Umbilical cord (tissue), 2 donors: ENCODE data around the gene CDH23. TPM values are rescaled to one million over a fixed set of nuclear protein-coding genes. Genes with fewer than 3 reads are reported as not detected.

ENCODE experiments used
- DNase-seq: peaks from one replicate; pipeline ENCODE4 v3.0.0-alpha.2; 2015; ENCODE audit warnings: low spot score
- total RNA-seq: library from RNA; depleted of rRNA; stranded (reverse); fragments of >200 nt; gene quantifications from one replicate; pipeline ENCODE4 v1.2.3, GENCODE V29; 2014; ENCODE audit warnings: low replicate concordance; ENCODE audit not compliant: insufficient read depth

Gene CDH23
- total RNA-seq, 1 donor from 2014 or later: 7.0 TPM

DNA sequence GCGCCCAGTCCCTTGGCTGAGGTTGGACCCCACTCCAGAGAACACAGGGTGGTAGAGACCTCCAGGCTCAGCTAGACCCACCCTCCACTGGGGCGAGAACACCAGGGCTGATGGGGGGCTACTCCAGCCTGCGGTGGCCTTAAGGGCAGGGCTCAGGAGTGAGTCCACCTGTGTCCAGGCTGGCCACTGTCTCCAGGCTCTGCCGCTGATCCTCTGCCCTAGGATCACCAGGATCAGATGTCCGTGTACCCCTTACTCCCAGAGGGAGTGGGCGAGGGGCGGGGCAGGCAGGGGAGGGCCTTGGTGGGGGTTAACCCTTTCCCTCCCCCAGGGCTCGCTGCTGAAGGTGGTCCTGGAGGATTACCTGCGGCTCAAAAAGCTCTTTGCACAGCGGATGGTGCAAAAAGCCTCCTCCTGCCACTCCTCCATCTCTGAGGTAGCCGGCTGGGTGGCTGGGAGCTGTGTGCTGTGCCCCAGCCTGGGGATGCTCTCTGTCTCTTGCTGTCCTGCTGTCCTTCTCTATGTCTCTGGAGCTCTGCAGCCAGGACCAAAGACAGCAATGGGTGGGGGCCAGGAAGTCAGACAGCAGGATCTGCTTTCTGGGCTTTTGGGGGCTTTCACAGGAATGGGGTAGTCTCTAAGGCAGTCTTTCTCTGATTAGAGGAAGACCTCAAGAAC lies 416.3 kb downstream of the CDH23 start:
- no peak for DNase-seq

- no peak for DNase-seq
These were observed 418.2 kb downstream of the CDH23 start for GRCh38 chr10:71814922-71815411.

- no peak for DNase-seq
These were observed 418.9 kb downstream of the CDH23 start for GRCh38 chr10:71815515-71816130.

GRCh38 chr10:71816421-71816851 lies 419.7 kb downstream of the CDH23 start:
- DNase-seq: no peak

- DNase-seq: no peak
These were observed 420.4 kb downstream of the CDH23 start for GRCh38 chr10:71816936-71817618.

GRCh38 chr10:71817831-71818655 lies 421.3 kb downstream of the CDH23 start:
- no peak for DNase-seq

- DNase-seq: no peak
These were observed 422.0 kb downstream of the CDH23 start for GRCh38 chr10:71818674-71819260.

- DNase-seq: no peak
These were observed 422.7 kb downstream of the CDH23 start for GRCh38 chr10:71819441-71819861.

DNA sequence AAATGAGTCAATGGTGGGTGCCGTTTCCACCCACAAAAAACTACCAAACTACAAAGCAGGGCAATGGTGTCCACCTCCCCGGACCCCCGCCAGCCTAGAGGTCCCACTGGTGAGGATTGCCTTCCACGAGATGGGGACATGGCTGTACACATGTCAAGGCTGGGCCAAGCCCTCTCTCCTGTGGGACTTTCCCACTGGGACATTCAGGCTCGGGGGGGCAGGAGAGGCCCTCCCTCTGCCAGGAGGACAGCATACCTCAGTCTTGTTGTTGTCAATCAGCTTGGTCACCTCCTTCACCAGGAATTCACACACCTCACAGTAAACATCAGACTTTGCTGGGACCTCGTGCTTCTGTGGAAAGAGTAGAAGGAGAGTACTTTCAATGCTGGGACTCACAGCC lies 423.3 kb downstream of the CDH23 start:
- no peak for DNase-seq

DNA sequence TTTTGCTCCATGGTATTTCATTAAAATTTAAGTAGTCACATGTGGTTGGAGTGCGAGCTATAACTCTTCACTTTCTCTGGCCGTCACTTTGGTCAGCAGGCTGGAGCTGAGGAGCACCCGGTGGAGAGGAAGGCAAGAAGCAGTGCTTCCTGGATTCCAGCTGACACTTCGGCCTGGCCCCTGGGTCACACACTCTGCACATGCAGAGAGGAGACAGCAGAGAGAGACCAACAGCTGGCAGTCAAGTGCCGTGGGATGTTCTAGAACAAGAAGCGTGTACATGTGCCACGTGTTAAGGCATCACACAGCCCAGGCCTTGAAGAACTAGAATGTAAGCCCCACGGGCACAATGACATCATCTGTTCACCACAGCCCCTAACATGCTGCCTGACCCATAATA lies 424.2 kb downstream of the CDH23 start:
- DNase-seq: no peak

DNA sequence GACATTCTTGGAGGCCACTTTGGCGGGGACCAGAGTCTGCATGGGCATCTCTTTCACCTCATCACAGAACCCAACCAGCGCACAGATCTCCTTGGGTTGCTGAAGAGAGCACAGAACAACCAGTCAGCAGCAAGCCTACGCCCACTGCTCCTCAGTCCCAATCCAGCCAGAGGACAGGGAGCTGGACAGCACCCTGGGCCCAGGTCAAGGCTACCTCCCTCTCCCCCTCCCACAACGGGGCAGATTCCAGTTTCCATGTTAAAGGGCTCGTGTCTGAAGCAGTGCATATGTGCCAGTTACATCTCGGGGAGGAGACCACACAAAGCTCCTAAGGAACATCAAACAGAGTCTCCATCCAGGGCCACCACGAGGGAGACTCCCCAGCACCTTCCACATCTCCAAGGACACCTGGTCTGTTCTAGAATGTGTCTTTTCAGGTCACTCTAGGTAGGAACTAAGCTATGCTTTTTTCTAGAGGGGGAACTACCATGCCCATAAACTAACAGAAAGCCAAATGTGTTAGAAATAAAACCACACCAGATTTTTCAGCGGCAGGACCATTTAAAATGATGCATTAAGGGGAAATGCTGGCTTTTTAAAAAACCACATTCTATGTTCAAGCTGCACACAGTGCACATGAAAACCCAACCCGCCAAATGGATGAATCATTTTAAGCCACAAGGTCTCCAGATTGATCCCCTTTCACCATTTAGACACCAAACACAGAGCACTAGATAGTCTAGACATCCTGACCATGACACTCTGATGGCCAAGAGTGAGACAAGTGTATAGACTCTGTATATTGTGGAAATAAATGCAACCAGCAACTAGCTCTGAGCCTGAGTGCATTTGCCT lies 425.4 kb downstream of the CDH23 start:
- no peak for DNase-seq

- DNase-seq: no peak
These were observed 426.6 kb downstream of the CDH23 start for GRCh38 chr10:71823356-71823755.

DNA sequence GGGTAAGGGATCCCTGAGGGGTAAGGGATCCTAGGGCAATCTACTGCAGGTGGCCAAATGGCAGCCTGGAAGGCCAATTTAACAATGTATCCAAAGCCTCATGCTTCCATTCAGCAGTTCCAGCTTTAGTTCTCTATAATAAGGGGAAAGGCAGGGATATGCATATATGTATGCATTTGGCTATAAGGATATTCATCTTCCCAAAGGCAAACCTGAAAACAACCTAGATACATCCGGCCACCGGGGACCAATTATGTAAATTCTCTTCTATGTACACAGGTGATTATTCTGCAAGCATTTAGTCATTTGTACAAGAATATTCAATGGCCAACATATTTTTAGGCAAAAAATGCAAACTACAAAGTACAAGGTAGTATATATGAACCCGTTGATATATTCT lies 427.6 kb downstream of the CDH23 start:
- DNase-seq: no peak

DNA sequence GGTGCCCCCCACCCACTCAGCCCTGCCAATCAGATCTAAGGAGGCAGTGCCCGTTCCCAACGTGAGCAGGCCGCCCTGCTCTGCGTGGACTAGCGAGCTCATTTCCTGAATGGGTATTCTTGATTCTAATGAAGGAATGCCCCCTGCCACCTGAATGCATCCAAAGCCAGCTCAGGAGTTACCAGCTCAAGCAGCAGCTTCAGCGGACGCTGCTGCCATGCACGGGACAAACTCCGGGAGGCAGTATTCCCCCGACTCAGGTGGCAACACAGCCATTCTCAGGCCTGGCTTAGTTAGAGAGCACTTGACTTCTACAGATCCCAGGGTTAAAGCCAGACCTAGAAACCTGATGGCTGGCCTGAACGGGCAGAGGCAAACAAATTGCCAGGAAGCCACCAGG lies 428.5 kb downstream of the CDH23 start:
- no peak for DNase-seq

DNA sequence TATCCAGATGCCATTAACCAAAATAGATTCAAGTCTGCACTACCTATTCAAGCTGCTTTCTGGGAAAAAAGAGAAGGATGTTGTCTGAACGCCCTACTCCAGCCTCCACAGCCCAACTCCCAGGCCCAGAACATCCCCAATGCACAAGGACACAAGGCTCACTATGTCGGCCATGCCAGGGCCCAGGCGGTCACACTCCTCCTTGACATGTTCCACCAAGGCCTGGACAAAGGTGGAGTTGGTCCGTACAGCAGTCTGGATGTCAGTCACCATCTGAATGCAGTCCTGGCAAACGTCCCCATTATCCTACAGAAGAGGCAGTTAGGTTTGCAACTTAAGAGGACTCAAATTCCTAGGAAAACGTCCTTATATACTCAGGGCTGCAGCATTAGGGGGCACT lies 431.1 kb downstream of the CDH23 start:
- no peak for DNase-seq

- DNase-seq: no peak
These were observed 432.0 kb downstream of the CDH23 start for GRCh38 chr10:71828702-71829101.

- DNase-seq: no peak
These were observed 432.5 kb downstream of the CDH23 start for GRCh38 chr10:71829171-71829570.

DNA sequence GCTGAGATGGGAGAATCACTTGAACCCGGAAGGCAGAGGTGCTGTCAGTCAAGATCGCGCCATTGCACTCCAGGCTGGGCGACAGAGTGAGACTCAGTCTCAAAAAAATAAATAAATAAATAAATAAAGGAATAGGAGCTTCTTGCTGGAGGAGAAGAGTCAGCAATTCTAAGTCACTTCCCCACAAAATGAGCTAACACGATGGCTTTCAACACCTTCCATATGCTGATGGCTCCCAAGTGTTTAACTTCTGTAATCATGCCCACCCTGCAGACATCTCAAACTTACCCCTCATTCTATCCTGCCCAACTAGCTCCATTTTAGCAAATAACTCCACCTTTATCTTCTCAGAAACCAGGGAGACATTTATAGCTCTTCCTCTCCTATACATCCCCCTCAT lies 433.2 kb downstream of the CDH23 start:
- no peak for DNase-seq

- no peak for DNase-seq
These were observed 434.0 kb downstream of the CDH23 start for GRCh38 chr10:71830726-71831125.
